Activated T-helper 1 cell treated with anti-CD3 and anti-CD28 coated beads, Interleukin-12 subunit alpha, Interleukin-12 subunit beta, Interleukin-2, Interleukin-4 antibody, amounts not matched to agents 30 ng/mL and 10 ng/mL and 1 ng/mL, durations not matched to agents 14 hours and 24 hours and 36 hours (primary cell): ENCODE measurements around the gene FDCSP. TPM values are rescaled to one million over a fixed set of nuclear protein-coding genes. Genes with fewer than 3 reads are reported as not detected.

Experiments used
- DNase-seq: peaks from one replicate; pipeline ENCODE4 v3.0.0; 2021; ENCODE audit warnings: low spot score
- H3K27ac Mint-ChIP-seq: one replicate; pipeline ENCODE4 v1.8.0; 2021; ENCODE audit warnings: mild to moderate bottlenecking, mixed read lengths
- H3K27me3 Mint-ChIP-seq: one replicate; pipeline ENCODE4 v1.8.0; 2022; ENCODE audit warnings: mild to moderate bottlenecking, moderate library complexity, mixed read lengths; ENCODE audit not compliant: insufficient read depth
- H3K36me3 Mint-ChIP-seq: one replicate; pipeline ENCODE4 v1.8.0; 2021; ENCODE audit warnings: low read depth, mixed read lengths
- H3K4me1 Mint-ChIP-seq: one replicate; pipeline ENCODE4 v1.8.0; 2021; ENCODE audit warnings: low read depth, mixed read lengths
- H3K4me3 Mint-ChIP-seq: one replicate; pipeline ENCODE4 v1.8.0; 2021; ENCODE audit warnings: mild to moderate bottlenecking, moderate library complexity, mixed read lengths
- H3K9me3 Mint-ChIP-seq: one replicate; pipeline ENCODE4 v1.8.0; 2021; ENCODE audit warnings: mixed read lengths
- intact Hi-C: fragments of 100-400 bp; cut with micrococcal nuclease; formaldehyde crosslinking; loops from one replicate; pipeline ENCODE4 v1.15.1; 2024
- total RNA-seq: library from RNA; stranded (reverse); gene quantifications from 2 replicates; pipeline ENCODE4 v1.2.3, GENCODE V29; 2022

Gene FDCSP
- total RNA-seq = not detected in 2 replicates

- H3K4me1 Mint-ChIP-seq = no peaks in the 10 kb centered on the region
- H3K4me3 Mint-ChIP-seq = no peak within 1 kb of the TSS
- H3K27me3 Mint-ChIP-seq = no peaks in the 10 kb centered on the region
- H3K36me3 Mint-ChIP-seq = no peaks in the 10 kb centered on the region
- intact Hi-C loops = no loop called here
- H3K9me3 Mint-ChIP-seq = no peaks in the 10 kb centered on the region
- DNase-seq = no peak
- H3K27ac Mint-ChIP-seq = no peak within 1 kb of the TSS
Observed at GRCh38 chr4:70225824-70226223, at the start of gene FDCSP. FDCSP (plus strand) TSS chr4:70226124; CDS start chr4:70231195, 5,071 bp downstream.

- H3K27me3 Mint-ChIP-seq = no peaks in the 10 kb centered on the region
- no peak overlapping the region for H3K4me3 Mint-ChIP-seq
- no peak overlapping the region for H3K27ac Mint-ChIP-seq
- DNase-seq = no peak
- no peaks in the 10 kb centered on the region for H3K9me3 Mint-ChIP-seq
- H3K36me3 Mint-ChIP-seq = no peaks in the 10 kb centered on the region
- intact Hi-C loops = no loop called here
- H3K4me1 Mint-ChIP-seq = no peaks in the 10 kb centered on the region
Observed at GRCh38 chr4:70177090-70177489, 48.8 kb upstream of the FDCSP start.

GRCh38 chr4:70178075-70178660 lies 47.8 kb upstream of the FDCSP start:
- H3K4me3 Mint-ChIP-seq = no peak overlapping the region
- no peak for DNase-seq
- H3K27ac Mint-ChIP-seq = no peak overlapping the region
- H3K9me3 Mint-ChIP-seq = no peaks in the 10 kb centered on the region
- intact Hi-C loops = no loop called here
- H3K27me3 Mint-ChIP-seq = no peaks in the 10 kb centered on the region
- no peaks in the 10 kb centered on the region for H3K36me3 Mint-ChIP-seq
- H3K4me1 Mint-ChIP-seq = no peaks in the 10 kb centered on the region

DNA sequence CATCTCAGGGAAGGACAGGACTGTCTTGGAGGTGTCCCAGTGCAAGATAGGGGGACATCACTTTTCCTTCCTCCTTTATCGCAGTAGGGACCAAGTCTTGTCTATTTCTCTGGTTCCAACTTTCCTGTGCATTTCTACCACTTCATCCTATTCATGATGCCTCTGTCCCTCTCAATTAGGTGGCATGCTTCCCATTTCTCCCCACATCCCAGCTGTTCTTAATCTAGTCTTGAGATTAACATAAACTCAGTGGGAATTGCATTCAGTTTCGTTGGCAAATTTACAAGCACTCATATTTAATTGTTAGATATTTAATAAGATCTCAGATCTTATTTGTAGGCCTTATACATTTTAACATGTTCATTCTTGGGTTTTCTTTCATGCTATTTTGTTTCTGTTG lies 46.1 kb upstream of the FDCSP start:
- no peaks in the 10 kb centered on the region for H3K27me3 Mint-ChIP-seq
- H3K4me1 Mint-ChIP-seq = no peaks in the 10 kb centered on the region
- intact Hi-C loops = loop anchor here (10.0 kb wide), 1 partner anchor 865 kb away; no protein-coding TSS in a partner anchor
- H3K36me3 Mint-ChIP-seq = no peaks in the 10 kb centered on the region
- DNase-seq = no peak
- no peak overlapping the region for H3K27ac Mint-ChIP-seq
- H3K9me3 Mint-ChIP-seq = no peaks in the 10 kb centered on the region
- H3K4me3 Mint-ChIP-seq = no peak overlapping the region

DNA sequence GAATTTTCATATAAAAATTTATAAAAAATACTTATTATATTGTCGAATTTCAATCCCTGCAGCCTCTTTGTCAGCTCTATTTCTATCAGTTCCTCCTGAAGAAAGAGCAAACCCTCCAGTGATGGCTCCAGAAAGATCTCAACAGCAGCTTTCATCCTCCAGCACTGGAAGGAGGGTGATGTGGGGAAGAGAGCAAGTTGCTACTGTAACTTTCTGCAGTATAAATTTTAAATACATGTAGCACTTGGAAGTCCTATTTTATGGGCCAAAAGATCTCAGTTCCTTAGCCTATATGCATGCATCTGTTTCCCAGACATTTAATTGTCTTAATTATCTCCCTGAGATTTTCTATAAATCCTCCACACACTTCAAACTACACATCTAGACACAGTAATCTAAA lies 44.1 kb upstream of the FDCSP start:
- no peaks in the 10 kb centered on the region for H3K36me3 Mint-ChIP-seq
- no peak for DNase-seq
- intact Hi-C loops = loop anchor here (10.0 kb wide), 1 partner anchor 867 kb away; no protein-coding TSS in a partner anchor
- H3K4me3 Mint-ChIP-seq = no peak overlapping the region
- H3K27me3 Mint-ChIP-seq = no peaks in the 10 kb centered on the region
- H3K4me1 Mint-ChIP-seq = no peaks in the 10 kb centered on the region
- H3K9me3 Mint-ChIP-seq = no peaks in the 10 kb centered on the region
- no peak overlapping the region for H3K27ac Mint-ChIP-seq

DNA sequence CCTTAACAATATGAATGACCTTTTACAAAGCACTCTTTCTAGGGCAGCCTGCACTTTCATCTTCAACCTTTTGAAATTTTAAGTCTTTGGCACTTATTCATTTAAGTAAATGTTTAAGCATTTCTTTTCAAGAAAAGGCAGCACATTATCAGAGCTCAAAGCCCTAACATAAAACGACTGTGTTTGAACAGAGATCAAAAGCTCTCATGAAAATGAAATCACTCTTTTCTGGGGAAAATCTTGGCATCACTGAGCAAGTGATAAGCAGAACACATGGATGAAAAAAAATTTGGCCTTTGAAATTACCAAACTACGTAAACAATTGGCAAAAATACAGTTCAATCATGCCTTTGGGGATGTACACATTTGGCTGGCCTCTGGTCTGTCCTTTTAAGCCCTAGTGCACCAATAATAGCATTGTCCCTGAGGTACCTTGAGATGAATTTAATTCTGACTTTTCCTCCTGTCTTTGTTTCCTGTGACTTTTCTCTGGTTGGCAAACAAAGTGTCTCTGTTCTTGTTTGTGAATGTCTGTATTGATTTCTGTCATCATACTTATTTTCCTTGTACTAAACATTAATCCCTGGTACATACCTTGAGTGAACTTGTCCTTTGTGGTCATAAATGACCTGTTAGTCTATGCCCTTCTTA lies 43.3 kb upstream of the FDCSP start:
- no peaks in the 10 kb centered on the region for H3K9me3 Mint-ChIP-seq

DNA sequence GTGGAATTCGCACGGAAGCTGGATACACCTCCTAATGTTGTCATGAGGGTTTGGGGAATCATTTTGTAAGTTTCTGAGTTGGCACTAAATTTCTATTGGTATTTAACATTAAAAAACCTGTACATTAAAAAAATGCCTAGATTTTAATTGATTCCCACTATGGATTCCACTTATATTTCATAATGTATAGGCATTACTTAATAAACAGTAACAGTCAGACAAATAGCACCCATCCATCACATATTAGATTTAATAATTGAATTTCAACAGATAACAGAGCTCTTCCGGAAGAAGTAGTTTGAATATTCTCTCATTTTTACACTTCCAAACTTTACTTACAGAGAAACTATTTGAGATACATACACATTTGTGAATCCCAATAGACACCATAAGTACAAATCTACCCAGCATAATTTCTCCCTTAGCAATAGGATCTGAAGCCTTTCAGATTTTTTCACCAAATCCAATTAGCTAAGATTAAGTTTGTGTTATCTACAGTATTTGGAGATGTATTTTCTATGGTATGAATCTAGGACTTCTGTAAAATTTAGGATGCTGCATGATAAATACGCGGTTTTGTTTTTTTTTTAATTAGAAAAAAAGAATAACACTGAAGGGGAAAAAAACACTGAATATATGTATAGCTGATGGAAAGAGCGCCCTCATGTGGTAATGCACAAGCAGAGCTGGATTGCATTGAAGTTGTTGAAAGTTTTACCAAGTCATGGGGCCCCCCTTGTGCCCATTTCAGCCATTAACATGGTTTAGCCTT lies 42.6 kb upstream of the FDCSP start:
- no peaks in the 10 kb centered on the region for H3K4me1 Mint-ChIP-seq
- H3K27ac Mint-ChIP-seq = no peak overlapping the region
- DNase-seq = peak; percentile 0
- intact Hi-C loops = loop anchor here (1.0 to 10.0 kb wide), 2 partner anchors 494 to 869 kb away; no protein-coding TSS in a partner anchor
- no peaks in the 10 kb centered on the region for H3K36me3 Mint-ChIP-seq
- H3K9me3 Mint-ChIP-seq = no peaks in the 10 kb centered on the region
- no peaks in the 10 kb centered on the region for H3K27me3 Mint-ChIP-seq
- H3K4me3 Mint-ChIP-seq = no peak overlapping the region

More for the DNA sequence above, 43.3 kb upstream of the FDCSP start:
- intact Hi-C loops = loop anchor here (1.0 to 10.0 kb wide), 2 partner anchors 493 to 868 kb away; no protein-coding TSS in a partner anchor
- Mint-ChIP-seq H3K4me3 (no peak overlapping the region), H3K36me3 (no peaks in the 10 kb centered on the region), H3K27ac (no peak overlapping the region), H3K4me1 (no peaks in the 10 kb centered on the region), H3K27me3 (no peaks in the 10 kb centered on the region)
- no peak for DNase-seq

DNA sequence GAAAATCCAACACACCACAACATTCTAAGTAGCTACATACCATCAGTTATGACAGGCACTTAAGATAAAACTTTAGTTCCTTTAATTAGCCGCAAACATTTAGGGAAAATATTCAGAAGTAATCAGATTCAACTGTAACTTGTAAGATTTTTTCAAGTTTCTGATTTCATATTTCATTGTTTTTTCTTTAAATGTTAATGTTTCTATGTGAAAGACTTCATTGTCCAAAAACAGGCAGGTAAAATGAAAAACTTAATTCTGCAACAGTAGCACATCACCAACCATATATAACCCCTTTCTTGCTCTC lies 42.0 kb upstream of the FDCSP start:
- Mint-ChIP-seq H3K36me3 (no peaks in the 10 kb centered on the region), H3K4me1 (no peaks in the 10 kb centered on the region), H3K4me3 (no peak overlapping the region), H3K27ac (no peak overlapping the region), H3K27me3 (no peaks in the 10 kb centered on the region), H3K9me3 (no peaks in the 10 kb centered on the region)
- intact Hi-C loops = loop anchor here (1.0 to 10.0 kb wide), 2 partner anchors 495 to 869 kb away; no protein-coding TSS in a partner anchor
- DNase-seq = no peak

GRCh38 chr4:70187216-70187615 lies 38.7 kb upstream of the FDCSP start:
- intact Hi-C loops = loop anchor here (10.0 kb wide), 1 partner anchor 872 kb away; no protein-coding TSS in a partner anchor
- H3K36me3 Mint-ChIP-seq = no peaks in the 10 kb centered on the region
- no peaks in the 10 kb centered on the region for H3K4me1 Mint-ChIP-seq
- peaks cover 1% of the 10 kb centered on the region for H3K27me3 Mint-ChIP-seq
- H3K27ac Mint-ChIP-seq = no peak overlapping the region
- no peak for DNase-seq
- H3K4me3 Mint-ChIP-seq = no peak overlapping the region
- no peaks in the 10 kb centered on the region for H3K9me3 Mint-ChIP-seq

GRCh38 chr4:70190579-70190978 lies 35.3 kb upstream of the FDCSP start:
- H3K36me3 Mint-ChIP-seq = no peaks in the 10 kb centered on the region
- DNase-seq = no peak
- intact Hi-C loops = loop anchor here (10.0 kb wide), 1 partner anchor 314 kb away; no protein-coding TSS in a partner anchor
- peaks cover 1% of the 10 kb centered on the region for H3K27me3 Mint-ChIP-seq
- H3K4me1 Mint-ChIP-seq = no peaks in the 10 kb centered on the region
- H3K27ac Mint-ChIP-seq = no peak overlapping the region
- no peak overlapping the region for H3K4me3 Mint-ChIP-seq
- no peaks in the 10 kb centered on the region for H3K9me3 Mint-ChIP-seq

GRCh38 chr4:70191647-70192046 lies 34.3 kb upstream of the FDCSP start:
- H3K4me1 Mint-ChIP-seq = no peaks in the 10 kb centered on the region
- H3K9me3 Mint-ChIP-seq = no peaks in the 10 kb centered on the region
- intact Hi-C loops = loop anchor here (10.0 kb wide), 1 partner anchor 313 kb away; no protein-coding TSS in a partner anchor
- H3K27me3 Mint-ChIP-seq = peaks cover 1% of the 10 kb centered on the region
- no peaks in the 10 kb centered on the region for H3K36me3 Mint-ChIP-seq
- DNase-seq = no peak
- no peak overlapping the region for H3K27ac Mint-ChIP-seq
- no peak overlapping the region for H3K4me3 Mint-ChIP-seq

GRCh38 chr4:70192895-70193294 lies 33.0 kb upstream of the FDCSP start:
- H3K9me3 Mint-ChIP-seq = no peaks in the 10 kb centered on the region
- no peaks in the 10 kb centered on the region for H3K4me1 Mint-ChIP-seq
- H3K36me3 Mint-ChIP-seq = no peaks in the 10 kb centered on the region
- peaks cover 4% of the 10 kb centered on the region for H3K27me3 Mint-ChIP-seq
- no peak overlapping the region for H3K27ac Mint-ChIP-seq
- intact Hi-C loops = loop anchor here (10.0 kb wide), 1 partner anchor 312 kb away; no protein-coding TSS in a partner anchor
- no peak overlapping the region for H3K4me3 Mint-ChIP-seq
- no peak for DNase-seq

DNA sequence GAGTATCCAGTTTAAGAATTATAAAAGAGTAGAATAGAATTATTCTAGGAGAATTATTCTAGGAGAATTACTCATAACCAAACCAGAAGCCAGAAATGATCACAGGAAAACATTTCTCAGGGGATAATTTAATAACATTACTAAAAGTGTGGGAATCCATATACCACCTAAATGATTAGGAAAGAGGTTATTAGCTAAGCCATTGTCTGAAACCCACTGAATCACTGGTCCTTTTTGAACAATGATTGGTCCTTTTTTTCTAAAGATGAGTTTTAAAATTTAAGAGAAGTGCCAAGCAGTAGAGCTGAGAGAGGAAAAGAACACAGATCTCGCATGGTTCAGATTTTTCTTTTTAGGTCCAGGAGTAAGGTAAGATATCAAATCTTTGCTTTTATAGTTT lies 30.5 kb upstream of the FDCSP start, which contains the start of gene ODAM:
Gene ODAM, plus strand, starts transcription at position 301 of the 400 bp plus-strand sequence. CDS start 819 bp downstream, outside the sequence.
- no peak for DNase-seq
- Mint-ChIP-seq H3K4me3 (no peak within 1 kb of the TSS), H3K4me1 (no peaks in the 10 kb centered on the region), H3K36me3 (no peaks in the 10 kb centered on the region), H3K27ac (no peak within 1 kb of the TSS), H3K27me3 (peaks cover 4% of the 10 kb centered on the region), H3K9me3 (no peaks in the 10 kb centered on the region)
- intact Hi-C loops = loop anchor here (10.0 kb wide), 1 partner anchor 309 kb away; no protein-coding TSS in a partner anchor
